Fibroblast of upper back skin (primary cell): ENCODE results near the gene ADARB2.

Source experiments
- DNase-seq: peaks from one replicate; pipeline ENCODE4 v3.0.0-alpha.2; 2013

ADARB2 gene

GRCh38 chr10:1189166-1190051 is 547.9 kb downstream of the ADARB2 start:
- no peak for DNase-seq

- DNase-seq = no peak
These were observed 548.7 kb downstream of the ADARB2 start for GRCh38 chr10:1188558-1189135.

- DNase-seq = no peak
These were observed 549.3 kb downstream of the ADARB2 start for GRCh38 chr10:1187855-1188557.

GRCh38 chr10:1187151-1187854 is 550.0 kb downstream of the ADARB2 start:
- DNase-seq = no peak

GRCh38 chr10:1186683-1186990 is 550.7 kb downstream of the ADARB2 start:
- DNase-seq = no peak

- DNase-seq = no peak
These were observed 551.2 kb downstream of the ADARB2 start for GRCh38 chr10:1185911-1186682.

GRCh38 chr10:1184541-1185430 is 552.5 kb downstream of the ADARB2 start:
- no peak for DNase-seq

GRCh38 chr10:1183701-1184100 is 553.6 kb downstream of the ADARB2 start:
- no peak for DNase-seq

- DNase-seq = no peak
These were observed 554.3 kb downstream of the ADARB2 start for GRCh38 chr10:1183033-1183396.

GRCh38 chr10:1182280-1183032 is 554.9 kb downstream of the ADARB2 start:
- DNase-seq = no peak

GRCh38 chr10:1180836-1181235 is 556.5 kb downstream of the ADARB2 start:
- no peak for DNase-seq

GRCh38 chr10:1180071-1180730 is 557.1 kb downstream of the ADARB2 start:
- no peak for DNase-seq

GRCh38 chr10:1179346-1180070 is 557.8 kb downstream of the ADARB2 start:
- DNase-seq = no peak

- no peak for DNase-seq
These were observed 558.8 kb downstream of the ADARB2 start for GRCh38 chr10:1178506-1178905.

GRCh38 chr10:1177936-1178335 is 559.4 kb downstream of the ADARB2 start:
- no peak for DNase-seq

GRCh38 chr10:1175956-1176565 is 561.3 kb downstream of the ADARB2 start:
- DNase-seq = no peak

GRCh38 chr10:1174022-1174421 is 563.3 kb downstream of the ADARB2 start:
- DNase-seq = no peak

GRCh38 chr10:1173091-1173490 is 564.2 kb downstream of the ADARB2 start:
- DNase-seq = no peak
